ENCODE results near the gene VPS35. TPM values are rescaled to one million over a fixed set of nuclear protein-coding genes. Genes with fewer than 3 reads are reported as not detected.

VPS35 gene
- total RNA-seq, 5 donors from 2014 or later (not counting 1 experiment from before 2014, with no cell fraction given) = 49.8 to 105 (median 87.3) TPM

GRCh38 chr16:46651305-46651704 is 37.7 kb downstream of the VPS35 start:
- CTCF ChIA-PET = interaction anchor here in 1 of 2 donors (0.6 kb wide), 1 partner anchor 17 kb away, joined by 3 read pairs; no protein-coding TSS in a partner anchor
- H3K27ac Mint-ChIP-seq = no peak overlapping the region
- Histone ChIP-seq H3K36me3 (ENCODE audit: control insufficient read depth in 2 of 2, extremely low read depth in 1 of 2, insufficient read depth in 1 of 2, low read length in 1 of 2) (no peaks in the 10 kb centered on the region), H3K27me3 (replicated peaks in 1 of 2; ENCODE audit: control insufficient read depth in 2 of 2, extremely low read depth in 1 of 2, insufficient read depth in 2 of 2, low read length in 1 of 2) (no peaks in the 10 kb centered on the region), H3K4me3 (ENCODE audit: control insufficient read depth in 1 of 2, extremely low read depth in 1 of 2, low read length in 1 of 2) (no peak overlapping the region), H3K4me1 (ENCODE audit: control insufficient read depth in 1 of 2, extremely low read depth in 1 of 2, insufficient read depth in 2 of 2, low read length in 2 of 2) (no peaks in the 10 kb centered on the region), H3K27ac (ENCODE audit: low read length) (no peak overlapping the region), H3K9me3 (no peaks in the 10 kb centered on the region)
- H3K27me3 Mint-ChIP-seq = no peaks in the 10 kb centered on the region
- no peaks in the 10 kb centered on the region for H3K4me1 Mint-ChIP-seq
- H3K36me3 Mint-ChIP-seq = peaks cover 17% of the 10 kb centered on the region
- no peak for ATAC-seq (replicated peaks in 1 of 4)
- POLR2A ChIA-PET = no interaction called here
- H3K9me3 Mint-ChIP-seq = peaks cover 0 to 4% (median 0%) of the 10 kb centered on the region in 3 donors
- no peak for DNase-seq
- WGBS (ENCODE audit: insufficient coverage) = 85% methylated on average over 3 of the region's 3 CpGs
- no peak overlapping the region for H3K4me3 Mint-ChIP-seq

DNA sequence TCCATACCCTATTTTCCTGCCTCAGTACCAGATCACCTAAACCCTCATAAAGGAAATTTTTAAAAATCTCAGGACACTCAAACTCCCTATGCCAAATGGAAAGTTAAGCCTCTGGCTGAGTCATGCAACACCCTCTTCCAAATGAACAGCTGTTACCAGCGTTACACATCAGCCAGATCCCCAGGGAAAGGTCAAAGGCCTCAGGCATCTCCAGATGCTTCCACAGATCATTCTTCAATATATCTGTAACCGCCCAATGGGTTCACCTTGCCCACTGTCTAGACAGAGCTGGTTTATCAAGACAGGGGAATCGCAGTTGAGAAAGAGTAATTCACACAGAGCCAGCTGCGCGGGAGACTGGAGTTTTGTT is 38.7 kb downstream of the VPS35 start:
- Mint-ChIP-seq H3K36me3 (peaks cover 19% of the 10 kb centered on the region), H3K27me3 (no peaks in the 10 kb centered on the region), H3K4me1 (no peaks in the 10 kb centered on the region), H3K4me3 (no peak overlapping the region), H3K9me3 (peaks cover 0 to 14% (median 0%) of the 10 kb centered on the region in 3 donors), H3K27ac (no peak overlapping the region)
- DNase-seq (no peak), ATAC-seq (replicated peaks in 1 of 4) (no peak)
- Histone ChIP-seq H3K27ac (ENCODE audit: low read length) (no peak overlapping the region), H3K9me3 (no peaks in the 10 kb centered on the region), H3K27me3 (replicated peaks in 1 of 2; ENCODE audit: control insufficient read depth in 2 of 2, extremely low read depth in 1 of 2, insufficient read depth in 2 of 2, low read length in 1 of 2) (no peaks in the 10 kb centered on the region), H3K4me1 (ENCODE audit: control insufficient read depth in 1 of 2, extremely low read depth in 1 of 2, insufficient read depth in 2 of 2, low read length in 2 of 2) (no peaks in the 10 kb centered on the region), H3K36me3 (ENCODE audit: control insufficient read depth in 2 of 2, extremely low read depth in 1 of 2, insufficient read depth in 1 of 2, low read length in 1 of 2) (no peaks in the 10 kb centered on the region), H3K4me3 (ENCODE audit: control insufficient read depth in 1 of 2, extremely low read depth in 1 of 2, low read length in 1 of 2) (no peak overlapping the region)
- CTCF ChIA-PET = no interaction called here
- POLR2A ChIA-PET = no interaction called here
- 100% methylated on average over 5 of the region's 5 CpGs for WGBS (ENCODE audit: insufficient coverage)

- 98% methylated on average over 21 of the region's 27 CpGs for WGBS (ENCODE audit: insufficient coverage)
- Histone ChIP-seq H3K4me3 (ENCODE audit: control insufficient read depth in 1 of 2, extremely low read depth in 1 of 2, low read length in 1 of 2) (no peak overlapping the region), H3K4me1 (ENCODE audit: control insufficient read depth in 1 of 2, extremely low read depth in 1 of 2, insufficient read depth in 2 of 2, low read length in 2 of 2) (no peaks in the 10 kb centered on the region), H3K27me3 (replicated peaks in 1 of 2; ENCODE audit: control insufficient read depth in 2 of 2, extremely low read depth in 1 of 2, insufficient read depth in 2 of 2, low read length in 1 of 2) (no peaks in the 10 kb centered on the region), H3K27ac (ENCODE audit: low read length) (no peak overlapping the region), H3K9me3 (no peaks in the 10 kb centered on the region), H3K36me3 (ENCODE audit: control insufficient read depth in 2 of 2, extremely low read depth in 1 of 2, insufficient read depth in 1 of 2, low read length in 1 of 2) (no peaks in the 10 kb centered on the region)
- ChIA-PET POLR2A (no interaction called here), CTCF (no interaction called here)
- Mint-ChIP-seq H3K9me3 (peaks cover 3 to 19% (median 4%) of the 10 kb centered on the region in 3 donors), H3K4me3 (no peak overlapping the region), H3K27me3 (no peaks in the 10 kb centered on the region), H3K4me1 (no peaks in the 10 kb centered on the region), H3K36me3 (peaks cover 23% of the 10 kb centered on the region), H3K27ac (no peak overlapping the region)
- ATAC-seq (replicated peaks in 1 of 4) (no peak), DNase-seq (no peak)
These were observed 39.3 kb downstream of the VPS35 start for GRCh38 chr16:46649588-46650253.

DNA sequence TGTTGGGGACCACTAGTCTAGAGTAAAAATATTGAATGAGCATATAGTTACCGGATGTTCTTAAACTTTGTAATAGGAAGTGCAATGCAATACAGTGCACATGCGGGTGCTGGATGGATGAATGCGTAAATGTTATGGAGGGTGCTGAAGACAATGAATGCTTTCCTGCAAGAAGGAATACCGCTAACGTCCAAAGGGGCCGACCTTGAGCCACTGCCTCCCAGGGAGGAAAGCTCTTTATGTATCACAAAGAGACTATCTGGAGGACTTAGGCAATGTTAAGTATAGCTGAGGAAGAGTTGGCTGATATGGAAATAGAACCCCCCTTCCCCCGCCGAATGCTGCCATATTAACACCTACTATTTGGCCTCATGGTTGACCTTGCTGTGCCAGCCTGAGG is 40.3 kb downstream of the VPS35 start:
- CTCF ChIA-PET = no interaction called here
- WGBS (ENCODE audit: insufficient coverage) = 94% methylated on average over 3 of the region's 8 CpGs
- no peak overlapping the region for H3K27ac Mint-ChIP-seq
- POLR2A ChIA-PET = no interaction called here
- H3K36me3 Mint-ChIP-seq = peaks cover 33% of the 10 kb centered on the region
- Histone ChIP-seq H3K27me3 (replicated peaks in 1 of 2; ENCODE audit: control insufficient read depth in 2 of 2, extremely low read depth in 1 of 2, insufficient read depth in 2 of 2, low read length in 1 of 2) (no peaks in the 10 kb centered on the region), H3K27ac (ENCODE audit: low read length) (no peak overlapping the region), H3K4me3 (ENCODE audit: control insufficient read depth in 1 of 2, extremely low read depth in 1 of 2, low read length in 1 of 2) (no peak overlapping the region), H3K9me3 (no peaks in the 10 kb centered on the region), H3K4me1 (ENCODE audit: control insufficient read depth in 1 of 2, extremely low read depth in 1 of 2, insufficient read depth in 2 of 2, low read length in 2 of 2) (no peaks in the 10 kb centered on the region), H3K36me3 (ENCODE audit: control insufficient read depth in 2 of 2, extremely low read depth in 1 of 2, insufficient read depth in 1 of 2, low read length in 1 of 2) (no peaks in the 10 kb centered on the region)
- H3K27me3 Mint-ChIP-seq = no peaks in the 10 kb centered on the region
- H3K4me1 Mint-ChIP-seq = no peaks in the 10 kb centered on the region
- no peak overlapping the region for H3K4me3 Mint-ChIP-seq
- no peak for ATAC-seq (replicated peaks in 1 of 4)
- no peak for DNase-seq
- H3K9me3 Mint-ChIP-seq = peaks cover 6 to 26% (median 14%) of the 10 kb centered on the region in 3 donors

DNA sequence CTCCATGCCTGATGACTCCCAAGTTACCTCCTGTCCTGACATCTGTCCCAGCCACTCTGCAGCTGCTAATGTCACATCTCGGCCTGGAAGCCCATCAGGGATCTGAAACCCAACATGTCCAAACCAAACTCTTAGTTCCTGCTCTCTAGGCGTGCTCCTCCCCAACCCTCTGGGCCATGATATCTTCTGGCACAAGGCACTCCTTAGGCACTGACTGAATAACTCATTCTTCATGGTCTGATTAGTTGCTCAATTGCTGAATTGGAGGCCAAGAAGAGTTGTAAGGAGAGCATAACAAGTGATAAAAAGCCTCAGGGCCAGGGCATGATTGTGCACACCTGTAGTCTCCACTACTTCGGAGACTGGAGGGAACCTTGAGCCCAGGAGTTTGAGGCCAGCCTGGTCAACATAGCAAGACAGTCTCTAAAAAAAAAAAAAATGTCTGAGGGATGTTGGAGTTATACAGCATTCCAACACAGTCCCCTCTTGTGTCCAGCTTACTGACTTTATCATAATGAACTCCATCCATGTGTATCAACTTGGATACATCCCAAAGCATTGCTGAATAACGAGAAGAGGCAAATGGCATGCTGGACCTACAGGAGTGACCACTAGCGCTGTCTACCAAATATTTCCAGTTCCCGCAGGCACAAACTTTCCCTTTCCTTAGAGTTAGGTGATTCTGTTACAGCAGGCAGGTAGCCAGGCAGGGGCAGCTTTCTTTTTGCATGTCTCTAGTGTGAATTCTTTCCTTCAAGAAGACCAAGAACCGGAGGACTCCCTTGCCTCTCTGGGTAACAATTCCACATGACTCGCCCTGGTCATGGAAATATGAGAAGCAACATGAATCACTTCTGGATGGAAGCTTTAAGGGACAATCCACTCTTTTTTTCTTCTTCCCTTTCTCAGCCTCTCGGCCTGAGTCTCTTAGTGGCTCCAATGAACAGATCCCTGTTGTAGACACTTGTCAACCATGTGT is 49.7 kb downstream of the VPS35 start:
- Histone ChIP-seq H3K4me3 (ENCODE audit: control insufficient read depth in 1 of 2, extremely low read depth in 1 of 2, low read length in 1 of 2) (no peak overlapping the region), H3K9me3 (no peaks in the 10 kb centered on the region), H3K36me3 (ENCODE audit: control insufficient read depth in 2 of 2, extremely low read depth in 1 of 2, insufficient read depth in 1 of 2, low read length in 1 of 2) (no peaks in the 10 kb centered on the region), H3K27me3 (replicated peaks in 1 of 2; ENCODE audit: control insufficient read depth in 2 of 2, extremely low read depth in 1 of 2, insufficient read depth in 2 of 2, low read length in 1 of 2) (no peaks in the 10 kb centered on the region), H3K27ac (ENCODE audit: low read length) (no peak overlapping the region), H3K4me1 (ENCODE audit: control insufficient read depth in 1 of 2, extremely low read depth in 1 of 2, insufficient read depth in 2 of 2, low read length in 2 of 2) (no peaks in the 10 kb centered on the region)
- H3K4me3 Mint-ChIP-seq = no peak overlapping the region
- H3K27me3 Mint-ChIP-seq = no peaks in the 10 kb centered on the region
- POLR2A ChIA-PET = interaction anchor here in 1 of 2 donors (0.6 kb wide), 1 partner anchor 1974 kb away, joined by 3 read pairs; no protein-coding TSS in a partner anchor
- WGBS (ENCODE audit: insufficient coverage) = 82% methylated on average over 4 of the region's 9 CpGs
- peaks cover 26% of the 10 kb centered on the region for H3K36me3 Mint-ChIP-seq
- H3K9me3 Mint-ChIP-seq = peaks cover 10 to 11% (median 11%) of the 10 kb centered on the region in 3 donors
- ATAC-seq (replicated peaks in 1 of 4) (no peak), DNase-seq (no peak)
- CTCF ChIA-PET = no interaction called here
- H3K4me1 Mint-ChIP-seq = no peaks in the 10 kb centered on the region
- H3K27ac Mint-ChIP-seq = no peak overlapping the region

GRCh38 chr16:46632778-46633733 is 55.9 kb downstream of the VPS35 start:
- Mint-ChIP-seq H3K4me3 (no peak overlapping the region), H3K27me3 (no peaks in the 10 kb centered on the region), H3K27ac (no peak overlapping the region), H3K36me3 (peaks cover 5% of the 10 kb centered on the region), H3K4me1 (no peaks in the 10 kb centered on the region), H3K9me3 (no peaks in the 10 kb centered on the region)
- H3K36me3 ChIP-seq (ENCODE audit: control insufficient read depth in 2 of 2, extremely low read depth in 1 of 2, insufficient read depth in 1 of 2, low read length in 1 of 2) = no peaks in the 10 kb centered on the region
- ChIA-PET POLR2A (no interaction called here), CTCF (no interaction called here)
- 87% methylated on average over 28 of the region's 32 CpGs for WGBS (ENCODE audit: insufficient coverage)
- no peaks in the 10 kb centered on the region for H3K27me3 ChIP-seq (replicated peaks in 1 of 2; ENCODE audit: control insufficient read depth in 2 of 2, extremely low read depth in 1 of 2, insufficient read depth in 2 of 2, low read length in 1 of 2)
- no peaks in the 10 kb centered on the region for H3K4me1 ChIP-seq (ENCODE audit: control insufficient read depth in 1 of 2, extremely low read depth in 1 of 2, insufficient read depth in 2 of 2, low read length in 2 of 2)
- DNase-seq = no peak
- H3K9me3 ChIP-seq = no peaks in the 10 kb centered on the region
- no peak overlapping the region for H3K27ac ChIP-seq (ENCODE audit: low read length)
- no peak overlapping the region for H3K4me3 ChIP-seq (ENCODE audit: control insufficient read depth in 1 of 2, extremely low read depth in 1 of 2, low read length in 1 of 2)
- peak in 1 of 4 experiments; percentile 38 for ATAC-seq (replicated peaks in 1 of 4)
